ENCODE results near the gene TMEM135. TPM values are rescaled to one million over a fixed set of nuclear protein-coding genes. Genes with fewer than 3 reads are reported as not detected.

Gene TMEM135
- total RNA-seq, 1 donor from 2014 or later = 38.1 TPM

DNA sequence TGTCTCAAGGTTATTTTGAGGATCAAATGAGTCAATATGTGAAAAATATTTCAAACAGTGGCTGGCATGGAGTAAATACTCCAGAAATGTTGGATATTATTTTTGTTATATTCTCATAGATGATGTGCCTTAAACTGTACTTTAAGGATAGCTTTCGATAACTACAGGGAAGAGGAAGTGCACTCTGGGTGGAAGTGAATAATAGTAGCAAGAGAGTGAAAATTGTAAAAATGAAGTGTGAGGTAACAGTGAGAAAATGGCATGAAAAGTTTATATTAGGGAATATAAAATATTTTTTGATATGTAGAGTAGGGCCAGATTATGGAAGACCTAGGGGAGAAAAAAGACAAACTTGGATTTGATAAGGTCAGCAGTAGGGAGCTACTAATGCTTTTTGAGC lies 258.9 kb downstream of the TMEM135 start:
- no peaks in the 10 kb centered on the region for H3K9me3 Mint-ChIP-seq (ENCODE audit: unreplicated experiment)
- peaks cover 14% of the 10 kb centered on the region for H3K4me1 Mint-ChIP-seq (ENCODE audit: low read depth, unreplicated experiment)
- no peak overlapping the region for H3K27ac Mint-ChIP-seq (ENCODE audit: unreplicated experiment)
- TF ChIP-seq, protein P1, sequence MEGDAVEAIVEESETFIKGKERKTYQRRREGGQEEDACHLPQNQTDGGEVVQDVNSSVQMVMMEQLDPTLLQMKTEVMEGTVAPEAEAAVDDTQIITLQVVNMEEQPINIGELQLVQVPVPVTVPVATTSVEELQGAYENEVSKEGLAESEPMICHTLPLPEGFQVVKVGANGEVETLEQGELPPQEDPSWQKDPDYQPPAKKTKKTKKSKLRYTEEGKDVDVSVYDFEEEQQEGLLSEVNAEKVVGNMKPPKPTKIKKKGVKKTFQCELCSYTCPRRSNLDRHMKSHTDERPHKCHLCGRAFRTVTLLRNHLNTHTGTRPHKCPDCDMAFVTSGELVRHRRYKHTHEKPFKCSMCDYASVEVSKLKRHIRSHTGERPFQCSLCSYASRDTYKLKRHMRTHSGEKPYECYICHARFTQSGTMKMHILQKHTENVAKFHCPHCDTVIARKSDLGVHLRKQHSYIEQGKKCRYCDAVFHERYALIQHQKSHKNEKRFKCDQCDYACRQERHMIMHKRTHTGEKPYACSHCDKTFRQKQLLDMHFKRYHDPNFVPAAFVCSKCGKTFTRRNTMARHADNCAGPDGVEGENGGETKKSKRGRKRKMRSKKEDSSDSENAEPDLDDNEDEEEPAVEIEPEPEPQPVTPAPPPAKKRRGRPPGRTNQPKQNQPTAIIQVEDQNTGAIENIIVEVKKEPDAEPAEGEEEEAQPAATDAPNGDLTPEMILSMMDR (IDR thresholded peaks at IDR 0.05; ENCODE audit: partially characterized antibody, unreplicated experiment) = no peak
- DNase-seq = no peak
- H3K36me3 Mint-ChIP-seq (ENCODE audit: unreplicated experiment) = no peaks in the 10 kb centered on the region
- no peak overlapping the region for H3K4me3 Mint-ChIP-seq (ENCODE audit: unreplicated experiment)
- no peaks in the 10 kb centered on the region for H3K27me3 Mint-ChIP-seq (ENCODE audit: unreplicated experiment)

DNA sequence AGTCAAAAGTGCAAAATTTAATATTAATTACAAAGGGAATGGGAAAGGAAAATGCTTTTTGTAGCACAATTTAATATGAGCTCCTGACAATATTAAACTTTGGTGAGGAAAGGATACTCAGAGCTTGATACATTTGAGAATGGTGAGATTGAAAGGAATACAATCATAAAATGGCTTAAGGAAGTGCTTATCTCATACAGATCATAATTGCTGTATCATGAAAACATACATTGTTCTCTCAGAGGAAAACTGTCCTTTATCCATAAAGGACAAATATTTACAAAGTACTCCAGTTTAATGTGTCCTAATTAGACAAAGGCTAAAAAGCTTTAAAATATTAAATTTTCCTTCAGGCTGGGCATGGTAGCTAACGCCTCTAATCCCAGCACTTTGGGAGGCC lies 260.4 kb downstream of the TMEM135 start:
- no peaks in the 10 kb centered on the region for H3K27me3 Mint-ChIP-seq (ENCODE audit: unreplicated experiment)
- H3K4me3 Mint-ChIP-seq (ENCODE audit: unreplicated experiment) = no peak overlapping the region
- H3K9me3 Mint-ChIP-seq (ENCODE audit: unreplicated experiment) = no peaks in the 10 kb centered on the region
- peaks cover 14% of the 10 kb centered on the region for H3K4me1 Mint-ChIP-seq (ENCODE audit: low read depth, unreplicated experiment)
- no peak overlapping the region for H3K27ac Mint-ChIP-seq (ENCODE audit: unreplicated experiment)
- H3K36me3 Mint-ChIP-seq (ENCODE audit: unreplicated experiment) = no peaks in the 10 kb centered on the region
- TF ChIP-seq, protein P1 (IDR thresholded peaks at IDR 0.05; ENCODE audit: partially characterized antibody, unreplicated experiment) = no peak
- DNase-seq = no peak

DNA sequence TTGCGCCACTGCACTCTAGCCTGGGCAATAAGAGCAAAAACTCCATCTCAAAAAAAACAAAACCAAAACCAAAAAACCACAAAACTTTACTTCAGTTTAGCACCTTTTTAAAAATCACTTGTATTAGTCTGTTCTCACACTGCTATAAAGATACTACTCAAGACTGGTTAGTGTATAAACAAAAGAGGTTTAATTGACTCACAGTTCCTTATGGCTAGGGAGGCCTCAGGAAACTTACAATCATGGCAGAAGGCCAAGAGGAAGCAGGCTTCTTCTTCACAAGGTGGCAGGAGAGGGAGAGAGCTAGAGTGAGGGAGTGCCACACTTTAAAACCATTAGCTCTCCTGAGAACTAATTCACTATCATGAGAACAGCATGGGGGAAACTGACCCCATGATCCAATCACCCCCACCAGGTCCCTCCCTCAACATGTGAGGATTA lies 261.3 kb downstream of the TMEM135 start:
- Mint-ChIP-seq H3K9me3 (ENCODE audit: unreplicated experiment) (no peaks in the 10 kb centered on the region), H3K36me3 (ENCODE audit: unreplicated experiment) (no peaks in the 10 kb centered on the region), H3K27ac (ENCODE audit: unreplicated experiment) (no peak overlapping the region), H3K27me3 (ENCODE audit: unreplicated experiment) (no peaks in the 10 kb centered on the region), H3K4me3 (ENCODE audit: unreplicated experiment) (no peak overlapping the region), H3K4me1 (ENCODE audit: low read depth, unreplicated experiment) (peaks cover 14% of the 10 kb centered on the region)
- TF ChIP-seq, protein P1 (IDR thresholded peaks at IDR 0.05; ENCODE audit: partially characterized antibody, unreplicated experiment) = no peak
- DNase-seq = no peak

DNA sequence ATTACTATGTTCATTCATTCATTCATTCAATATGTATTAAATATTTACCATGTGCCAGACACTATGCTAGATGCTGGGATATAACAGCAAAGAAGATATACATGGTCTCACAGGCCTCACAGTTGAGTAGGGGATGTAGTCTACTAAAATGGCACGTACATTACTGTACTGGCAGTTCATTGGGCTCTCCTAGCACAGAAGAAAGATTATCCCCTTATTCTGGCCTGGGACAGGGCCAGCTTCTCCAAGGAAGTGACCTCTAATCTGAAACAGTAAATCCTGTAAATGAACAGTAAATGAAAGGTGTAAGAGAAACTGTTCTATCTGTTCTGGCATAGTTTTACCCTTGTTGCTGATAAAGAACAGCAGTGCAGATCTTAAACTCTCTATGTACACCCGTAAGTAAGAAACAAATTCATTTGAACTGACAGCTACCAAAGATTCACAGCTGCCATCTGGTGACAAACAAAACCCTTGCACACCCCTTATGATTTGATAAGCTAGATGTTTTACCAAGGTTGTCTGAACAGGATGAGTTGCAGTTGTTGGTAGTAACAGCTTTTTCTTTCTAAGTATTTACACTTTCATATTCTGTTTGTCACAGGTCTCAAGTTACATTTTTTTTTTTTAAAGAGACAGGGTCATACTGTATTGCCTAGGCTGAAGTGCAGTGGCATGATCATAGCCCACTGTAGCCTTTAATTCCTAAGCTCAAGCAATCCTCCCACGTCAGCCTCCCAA lies 263.1 kb downstream of the TMEM135 start:
- peaks cover 7% of the 10 kb centered on the region for H3K4me1 Mint-ChIP-seq (ENCODE audit: low read depth, unreplicated experiment)
- H3K36me3 Mint-ChIP-seq (ENCODE audit: unreplicated experiment) = no peaks in the 10 kb centered on the region
- H3K27me3 Mint-ChIP-seq (ENCODE audit: unreplicated experiment) = no peaks in the 10 kb centered on the region
- H3K27ac Mint-ChIP-seq (ENCODE audit: unreplicated experiment) = no peak overlapping the region
- no peak for DNase-seq
- H3K4me3 Mint-ChIP-seq (ENCODE audit: unreplicated experiment) = no peak overlapping the region
- H3K9me3 Mint-ChIP-seq (ENCODE audit: unreplicated experiment) = no peaks in the 10 kb centered on the region
- TF ChIP-seq, protein P1 (IDR thresholded peaks at IDR 0.05; ENCODE audit: partially characterized antibody, unreplicated experiment) = no peak

DNA sequence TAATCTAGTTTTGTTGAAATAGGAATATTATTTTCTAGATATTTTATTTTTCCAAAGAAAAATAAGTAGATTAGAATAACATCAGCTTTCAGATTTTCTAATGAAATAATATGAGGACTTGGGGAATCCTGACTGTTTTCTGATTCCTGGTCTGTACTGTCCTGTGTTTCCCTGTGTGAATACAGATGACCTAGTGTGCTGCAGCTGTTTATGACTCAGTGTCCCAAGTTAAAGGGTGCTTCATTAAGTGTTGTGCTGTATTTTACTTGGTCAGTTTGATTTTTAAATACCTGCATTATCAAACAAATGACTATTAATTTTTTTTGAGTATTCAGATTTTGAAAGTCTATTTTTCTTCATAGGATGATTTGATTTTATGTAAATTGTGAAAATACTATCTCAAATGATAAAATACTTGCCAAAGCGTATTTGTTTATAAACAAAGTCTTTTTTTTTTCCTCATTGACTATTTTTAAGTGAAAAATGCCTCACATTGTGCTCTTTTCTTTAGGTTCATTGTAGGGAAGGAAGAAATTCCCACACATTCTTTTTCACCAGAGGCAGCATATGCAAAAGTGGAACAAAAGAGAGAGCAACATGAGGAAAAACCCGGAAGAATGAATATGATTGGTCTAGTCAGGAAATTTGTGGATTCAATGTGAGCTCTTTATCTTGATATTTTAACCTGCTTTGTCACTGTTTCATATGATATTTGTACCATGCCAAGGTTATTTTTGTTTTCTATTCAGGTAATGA lies 264.2 kb downstream of the TMEM135 start:
- Mint-ChIP-seq H3K36me3 (ENCODE audit: unreplicated experiment) (no peaks in the 10 kb centered on the region), H3K4me1 (ENCODE audit: low read depth, unreplicated experiment) (peaks cover 6% of the 10 kb centered on the region), H3K27me3 (ENCODE audit: unreplicated experiment) (no peaks in the 10 kb centered on the region), H3K27ac (ENCODE audit: unreplicated experiment) (no peak overlapping the region), H3K4me3 (ENCODE audit: unreplicated experiment) (no peak overlapping the region), H3K9me3 (ENCODE audit: unreplicated experiment) (no peaks in the 10 kb centered on the region)
- no peak for DNase-seq
- TF ChIP-seq, protein P1 (IDR thresholded peaks at IDR 0.05; ENCODE audit: partially characterized antibody, unreplicated experiment) = no peak
